Measurements from ENCODE around the gene PIP5K1C. TPM values are rescaled to one million over a fixed set of nuclear protein-coding genes. Genes with fewer than 3 reads are reported as not detected.

PIP5K1C gene
- total RNA-seq, 1 experiment from 2014 or later = 34.0 TPM

- peaks cover 17% of the 10 kb centered on the region for H3K9me3 Mint-ChIP-seq
- H3K4me1 Mint-ChIP-seq = no peaks in the 10 kb centered on the region
- no peak overlapping the region for H3K27ac Mint-ChIP-seq
- POLR2A ChIA-PET = interaction anchor here (3.4 kb wide), 1 partner anchor 16 kb away, joined by 12 read pairs; no protein-coding TSS in a partner anchor
- peaks cover 27% of the 10 kb centered on the region for H3K27me3 Mint-ChIP-seq (ENCODE audit: low read depth)
- H3K36me3 Mint-ChIP-seq = 0 out of 2 replicates have a peak, but pooled peaks cover 2% of the 10 kb centered on the region
- ATAC-seq (peak; percentile 95), DNase-seq (ENCODE audit: low spot score) (peak; percentile 69)
- H3K4me3 Mint-ChIP-seq = no peak overlapping the region
- TF ChIP-seq CREM (CRISPR knock-in tag; IDR thresholded peaks at IDR 0.05) (no peak), ZNF138 (CRISPR knock-in tag; conservative IDR thresholded peaks at IDR 0.05) (no peak)
- CTCF ChIA-PET = interaction anchor here (0.6 to 4.1 kb wide), 10 partner anchors 9 to 288 kb away, joined by 3 to 25 read pairs (median 6); no protein-coding TSS in a partner anchor
Measured at GRCh38 chr19:3593156-3593555, 107.1 kb downstream of the PIP5K1C start.

DNA sequence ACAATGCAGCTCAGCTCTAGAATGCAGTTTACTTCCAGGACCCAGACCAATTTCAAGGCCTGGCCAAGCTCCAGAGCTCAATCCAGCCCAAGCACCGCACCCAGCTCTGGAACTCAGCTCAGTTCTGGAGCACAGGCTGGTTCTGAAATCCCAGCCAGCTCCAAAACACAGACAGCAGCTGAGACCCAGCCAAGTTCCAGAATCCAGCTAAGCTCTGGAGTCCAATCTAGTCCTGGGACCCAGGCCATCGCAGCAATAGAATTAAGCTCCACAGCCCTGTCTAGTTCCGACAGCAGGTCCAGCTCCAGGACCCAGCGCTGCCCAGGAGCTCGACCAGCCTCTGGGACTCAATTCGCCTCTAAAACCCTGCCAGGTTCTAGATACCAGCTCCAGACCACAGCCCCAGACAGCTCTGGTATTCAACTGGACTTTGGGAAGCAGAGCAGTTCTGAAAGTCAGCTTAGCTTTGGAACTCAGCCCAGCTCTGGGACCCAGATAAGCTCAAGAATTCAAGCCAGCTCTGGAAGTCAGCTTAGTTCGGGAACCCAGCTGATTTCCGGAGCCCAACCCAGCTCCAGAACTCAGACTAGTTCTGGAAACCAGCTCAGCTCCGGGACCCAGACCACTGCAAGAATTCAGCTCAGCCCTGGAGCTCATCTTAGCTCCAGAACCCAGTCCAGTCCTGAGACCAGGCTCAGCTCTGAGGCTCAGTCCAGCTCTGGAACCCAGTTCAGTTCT, 108.2 kb downstream of the PIP5K1C start:
- no peak for TF ChIP-seq NFYB (CRISPR knock-in tag; conservative IDR thresholded peaks at IDR 0.05; ENCODE audit: low read depth)
- TF ChIP-seq MYBL2 (CRISPR knock-in tag; IDR thresholded peaks at IDR 0.05) = no peak
- TF ChIP-seq ESRRA (CRISPR knock-in tag; IDR thresholded peaks at IDR 0.05; ENCODE audit: borderline replicate concordance) = no peak
- no peak for TF ChIP-seq ZNF138 (CRISPR knock-in tag; conservative IDR thresholded peaks at IDR 0.05)
- TF ChIP-seq HMGXB4 (CRISPR knock-in tag; IDR thresholded peaks at IDR 0.05) = no peak
- TF ChIP-seq JAZF1 (CRISPR knock-in tag; IDR thresholded peaks at IDR 0.05) = no peak
- TF ChIP-seq SMAD3 (CRISPR knock-in tag; IDR thresholded peaks at IDR 0.05; ENCODE audit: borderline replicate concordance) = no peak
- no peak for TF ChIP-seq ZNF219 (CRISPR knock-in tag; IDR thresholded peaks at IDR 0.05; ENCODE audit: borderline replicate concordance)
- peaks cover 29% of the 10 kb centered on the region for H3K27me3 Mint-ChIP-seq (ENCODE audit: low read depth)
- H3K4me3 Mint-ChIP-seq = no peak overlapping the region
- CTCF ChIA-PET = interaction anchor here (0.8 to 4.1 kb wide), 16 partner anchors 7 to 130 kb away, joined by 3 to 25 read pairs (median 5); partner anchors contain the start of gene MFSD12
- peaks cover 17% of the 10 kb centered on the region for H3K9me3 Mint-ChIP-seq
- ATAC-seq = no peak
- H3K4me1 Mint-ChIP-seq = no peaks in the 10 kb centered on the region
- no peak for DNase-seq (ENCODE audit: low spot score)
- 0 out of 2 replicates have a peak, but pooled peaks cover 2% of the 10 kb centered on the region for H3K36me3 Mint-ChIP-seq
- POLR2A ChIA-PET = interaction anchor here (3.4 kb wide), 1 partner anchor 15 kb away, joined by 12 read pairs; no protein-coding TSS in a partner anchor
- H3K27ac Mint-ChIP-seq = no peak overlapping the region

- H3K27ac Mint-ChIP-seq = no peak overlapping the region
- H3K27me3 Mint-ChIP-seq (ENCODE audit: low read depth) = peaks cover 37% of the 10 kb centered on the region
- ATAC-seq = no peak
- ChIA-PET POLR2A (interaction anchor here (0.6 to 3.4 kb wide), 2 partner anchors 14 to 23 kb away, joined by 5 to 12 read pairs; no protein-coding TSS in a partner anchor), CTCF (interaction anchor here (0.5 to 4.1 kb wide), 15 partner anchors 8 to 266 kb away, joined by 3 to 25 read pairs (median 5); no protein-coding TSS in a partner anchor)
- TF ChIP-seq ZNF138 (CRISPR knock-in tag; conservative IDR thresholded peaks at IDR 0.05) (no peak), NR1H2 (CRISPR knock-in tag; IDR thresholded peaks at IDR 0.05) (no peak), TEAD1 (CRISPR knock-in tag; IDR thresholded peaks at IDR 0.05) (no peak)
- 0 out of 2 replicates have a peak, but pooled peaks cover 2% of the 10 kb centered on the region for H3K36me3 Mint-ChIP-seq
- no peaks in the 10 kb centered on the region for H3K4me1 Mint-ChIP-seq
- no peak overlapping the region for H3K4me3 Mint-ChIP-seq
- peaks cover 17% of the 10 kb centered on the region for H3K9me3 Mint-ChIP-seq
- no peak for DNase-seq (ENCODE audit: low spot score)
Measured at GRCh38 chr19:3590991-3591659, 109.1 kb downstream of the PIP5K1C start.

DNA sequence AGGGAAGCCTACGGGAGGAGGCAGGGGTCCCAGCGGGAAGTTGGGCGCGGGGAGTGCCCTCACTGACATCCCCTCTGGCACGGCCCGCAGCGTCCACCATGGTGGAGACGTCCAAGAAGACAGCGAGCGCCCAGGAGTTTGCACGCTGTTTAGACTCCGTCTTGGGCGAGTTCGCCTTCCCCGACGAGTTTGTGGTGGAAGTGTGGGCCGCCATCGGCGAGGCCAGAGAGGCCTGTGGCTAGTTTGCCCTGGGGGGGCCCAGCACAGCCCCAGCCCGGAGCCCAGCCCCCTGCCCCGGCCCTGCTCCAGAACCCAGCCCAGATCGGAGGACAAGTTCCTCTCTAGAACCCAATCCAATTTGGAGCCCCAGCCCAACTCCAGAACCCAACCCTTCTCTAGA, 110.3 kb downstream of the PIP5K1C start:
- H3K4me3 Mint-ChIP-seq = no peak overlapping the region
- H3K27ac Mint-ChIP-seq = no peak overlapping the region
- H3K9me3 Mint-ChIP-seq = peaks cover 17% of the 10 kb centered on the region
- CTCF ChIA-PET = interaction anchor here (1.1 to 4.1 kb wide), 4 partner anchors 10 to 30 kb away, joined by 3 to 17 read pairs (median 8); no protein-coding TSS in a partner anchor
- 0 out of 2 replicates have a peak, but pooled peaks cover 2% of the 10 kb centered on the region for H3K36me3 Mint-ChIP-seq
- no peak for ATAC-seq
- POLR2A ChIA-PET = interaction anchor here (3.4 kb wide), 1 partner anchor 13 kb away, joined by 12 read pairs; no protein-coding TSS in a partner anchor
- H3K4me1 Mint-ChIP-seq = no peaks in the 10 kb centered on the region
- peaks cover 44% of the 10 kb centered on the region for H3K27me3 Mint-ChIP-seq (ENCODE audit: low read depth)
- no peak for DNase-seq (ENCODE audit: low spot score)
- no peak for TF ChIP-seq ATF6 (CRISPR knock-in tag; IDR thresholded peaks at IDR 0.05)
- TF ChIP-seq, protein P1, sequence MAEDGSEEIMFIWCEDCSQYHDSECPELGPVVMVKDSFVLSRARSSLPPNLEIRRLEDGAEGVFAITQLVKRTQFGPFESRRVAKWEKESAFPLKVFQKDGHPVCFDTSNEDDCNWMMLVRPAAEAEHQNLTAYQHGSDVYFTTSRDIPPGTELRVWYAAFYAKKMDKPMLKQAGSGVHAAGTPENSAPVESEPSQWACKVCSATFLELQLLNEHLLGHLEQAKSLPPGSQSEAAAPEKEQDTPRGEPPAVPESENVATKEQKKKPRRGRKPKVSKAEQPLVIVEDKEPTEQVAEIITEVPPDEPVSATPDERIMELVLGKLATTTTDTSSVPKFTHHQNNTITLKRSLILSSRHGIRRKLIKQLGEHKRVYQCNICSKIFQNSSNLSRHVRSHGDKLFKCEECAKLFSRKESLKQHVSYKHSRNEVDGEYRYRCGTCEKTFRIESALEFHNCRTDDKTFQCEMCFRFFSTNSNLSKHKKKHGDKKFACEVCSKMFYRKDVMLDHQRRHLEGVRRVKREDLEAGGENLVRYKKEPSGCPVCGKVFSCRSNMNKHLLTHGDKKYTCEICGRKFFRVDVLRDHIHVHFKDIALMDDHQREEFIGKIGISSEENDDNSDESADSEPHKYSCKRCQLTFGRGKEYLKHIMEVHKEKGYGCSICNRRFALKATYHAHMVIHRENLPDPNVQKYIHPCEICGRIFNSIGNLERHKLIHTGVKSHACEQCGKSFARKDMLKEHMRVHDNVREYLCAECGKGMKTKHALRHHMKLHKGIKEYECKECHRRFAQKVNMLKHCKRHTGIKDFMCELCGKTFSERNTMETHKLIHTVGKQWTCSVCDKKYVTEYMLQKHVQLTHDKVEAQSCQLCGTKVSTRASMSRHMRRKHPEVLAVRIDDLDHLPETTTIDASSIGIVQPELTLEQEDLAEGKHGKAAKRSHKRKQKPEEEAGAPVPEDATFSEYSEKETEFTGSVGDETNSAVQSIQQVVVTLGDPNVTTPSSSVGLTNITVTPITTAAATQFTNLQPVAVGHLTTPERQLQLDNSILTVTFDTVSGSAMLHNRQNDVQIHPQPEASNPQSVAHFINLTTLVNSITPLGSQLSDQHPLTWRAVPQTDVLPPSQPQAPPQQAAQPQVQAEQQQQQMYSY (CRISPR knock-in tag; IDR thresholded peaks at IDR 0.05) = no peak
- TF ChIP-seq HMGXB4 (CRISPR knock-in tag; IDR thresholded peaks at IDR 0.05) = no peak
- TF ChIP-seq, protein P2, sequence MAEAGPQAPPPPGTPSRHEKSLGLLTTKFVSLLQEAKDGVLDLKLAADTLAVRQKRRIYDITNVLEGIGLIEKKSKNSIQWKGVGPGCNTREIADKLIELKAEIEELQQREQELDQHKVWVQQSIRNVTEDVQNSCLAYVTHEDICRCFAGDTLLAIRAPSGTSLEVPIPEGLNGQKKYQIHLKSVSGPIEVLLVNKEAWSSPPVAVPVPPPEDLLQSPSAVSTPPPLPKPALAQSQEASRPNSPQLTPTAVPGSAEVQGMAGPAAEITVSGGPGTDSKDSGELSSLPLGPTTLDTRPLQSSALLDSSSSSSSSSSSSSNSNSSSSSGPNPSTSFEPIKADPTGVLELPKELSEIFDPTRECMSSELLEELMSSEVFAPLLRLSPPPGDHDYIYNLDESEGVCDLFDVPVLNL (CRISPR knock-in tag; IDR thresholded peaks at IDR 0.05; ENCODE audit: borderline replicate concordance, low read depth) = no peak
